CD4-positive, alpha-beta T cell treated with Interleukin-4 for 1 hour (primary cell): ENCODE results near the gene C11orf58.

ENCODE experiments used
- DNase-seq, 2 donors: peaks; one replicate each; pipeline ENCODE4 v3.0.0-alpha.2; 2020 to 2022

The C11orf58 gene

DNA sequence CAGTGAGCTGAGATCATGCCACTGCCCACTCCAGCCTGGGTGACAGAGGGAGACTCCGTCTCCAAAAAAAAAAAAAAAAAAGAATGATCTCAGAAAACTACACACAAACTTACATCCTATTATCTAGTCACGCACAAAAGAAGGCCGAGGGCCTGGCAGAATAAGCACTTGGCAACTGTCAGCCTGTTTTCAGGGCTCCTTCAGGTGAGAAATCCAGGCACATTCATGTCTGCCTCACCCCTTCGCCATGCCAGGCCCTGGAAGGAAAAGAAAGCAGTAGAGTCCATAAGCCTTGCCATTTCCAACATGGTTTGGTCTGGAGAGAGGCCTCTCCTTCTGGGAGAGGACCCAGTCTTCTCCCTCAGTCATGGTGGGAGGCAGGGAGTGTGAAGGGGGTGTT is 30.9 kb downstream of the C11orf58 start:
- DNase-seq: no peak

GRCh38 chr11:16770016-16770415 is 31.6 kb downstream of the C11orf58 start:
- no peak for DNase-seq

- DNase-seq: no peak
Measured at GRCh38 chr11:16771350-16772140, 33.1 kb downstream of the C11orf58 start.

GRCh38 chr11:16772141-16772512 is 33.7 kb downstream of the C11orf58 start:
- no peak for DNase-seq

- DNase-seq: no peak
Measured at GRCh38 chr11:16773981-16774935, 35.8 kb downstream of the C11orf58 start.

DNA sequence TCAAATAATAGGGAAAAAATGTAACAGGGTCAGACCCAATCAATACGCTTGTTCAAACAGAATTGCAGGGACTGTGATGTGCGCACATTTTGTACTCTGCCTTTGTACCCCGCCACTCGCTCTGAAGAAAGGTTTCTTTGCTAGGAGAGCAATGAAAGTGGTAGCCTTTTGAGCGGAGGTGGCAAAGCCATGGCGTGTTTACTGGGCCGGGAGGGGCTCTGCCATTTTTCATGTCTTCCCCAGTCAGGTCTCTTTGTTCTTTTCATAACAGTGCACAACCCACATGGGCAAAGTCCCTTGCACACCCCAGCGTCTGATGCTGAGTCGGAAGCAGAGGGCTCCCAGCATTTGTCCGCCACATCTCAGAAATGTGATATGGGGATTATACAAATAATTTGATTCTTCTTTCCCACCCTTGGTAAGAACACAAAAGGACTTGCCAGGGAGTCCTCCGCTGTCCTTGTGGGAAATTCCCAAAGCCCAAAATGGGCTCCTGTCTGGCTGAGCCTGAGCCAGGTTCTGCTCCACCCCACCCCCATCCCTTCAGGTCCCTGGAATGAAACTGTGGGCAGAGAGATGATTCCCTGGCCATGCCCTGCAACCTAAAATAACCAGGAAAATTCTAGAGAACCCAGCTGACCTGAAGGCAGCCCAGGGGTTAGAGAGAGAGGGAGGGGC is 36.6 kb downstream of the C11orf58 start:
- DNase-seq: no peak

GRCh38 chr11:16775614-16776283 is 37.3 kb downstream of the C11orf58 start:
- DNase-seq: no peak

- DNase-seq: no peak
Measured at GRCh38 chr11:16776711-16777612, 38.5 kb downstream of the C11orf58 start.

GRCh38 chr11:16777613-16777975 is 39.1 kb downstream of the C11orf58 start:
- no peak for DNase-seq

- DNase-seq: no peak
Measured at GRCh38 chr11:16778286-16778685, 39.8 kb downstream of the C11orf58 start.

DNA sequence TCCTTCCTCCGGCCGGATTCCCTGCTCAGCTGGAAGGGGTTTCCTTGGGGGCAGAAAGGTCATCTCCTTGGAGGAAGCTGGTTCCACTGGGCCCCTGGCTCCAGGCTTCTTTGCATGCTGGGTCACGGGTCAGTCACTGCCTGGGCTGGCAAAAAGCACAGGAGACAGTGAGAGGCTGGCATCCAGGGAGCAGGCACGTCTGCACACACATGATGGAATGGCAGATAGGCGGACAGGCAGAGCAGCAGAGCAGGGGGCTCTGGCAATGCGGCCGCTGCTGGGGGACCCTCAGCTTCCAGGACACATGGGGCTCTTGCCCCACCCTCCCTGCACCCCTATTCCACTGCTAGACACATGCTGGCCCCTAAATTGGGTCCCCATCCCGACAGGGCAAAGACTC is 40.4 kb downstream of the C11orf58 start:
- DNase-seq: no peak

DNA sequence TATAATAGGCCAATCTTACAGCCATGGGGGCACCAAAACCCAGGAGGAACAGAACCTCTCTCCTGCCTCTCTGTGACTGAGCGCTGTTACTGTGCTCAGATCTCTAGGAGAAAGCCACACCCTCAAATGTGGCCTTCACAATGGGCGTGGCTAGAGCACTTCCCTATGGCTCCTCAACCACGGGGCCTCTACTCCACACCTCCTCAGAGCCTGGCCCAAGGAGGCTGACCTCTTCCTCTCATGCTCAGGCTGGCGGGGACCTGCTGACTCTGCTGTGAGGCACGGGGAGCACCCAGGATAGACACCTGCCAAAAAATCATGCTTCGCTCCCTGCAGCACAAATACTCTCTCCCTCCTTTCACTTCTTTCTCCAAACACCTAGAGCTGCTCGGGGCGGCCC is 41.0 kb downstream of the C11orf58 start:
- peak in 1 of 2 donors; percentile 45 for DNase-seq

DNA sequence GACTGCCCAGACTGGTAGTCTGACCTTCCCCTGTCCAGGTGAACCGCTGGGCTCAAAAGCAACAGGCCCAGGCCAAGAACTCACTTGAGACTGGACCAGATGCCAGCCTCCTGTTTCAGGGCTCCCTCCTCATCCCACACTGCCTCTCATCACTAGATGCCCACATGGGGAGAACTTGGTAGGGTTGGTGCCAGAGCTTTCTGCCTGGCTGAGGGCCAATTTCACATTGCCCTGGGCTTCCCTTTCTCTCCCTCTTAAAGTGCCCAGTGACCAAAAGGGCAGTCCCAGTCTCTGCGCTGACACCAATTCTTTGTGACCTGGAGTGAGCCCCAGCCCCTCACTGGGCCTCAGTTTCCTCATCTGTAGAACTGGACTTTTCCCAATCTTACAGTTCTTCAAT is 41.7 kb downstream of the C11orf58 start:
- DNase-seq: no peak

- no peak for DNase-seq
Measured at GRCh38 chr11:16780698-16781550, 42.5 kb downstream of the C11orf58 start.

- DNase-seq: no peak
Measured at GRCh38 chr11:16781936-16782919, 43.8 kb downstream of the C11orf58 start.

- DNase-seq: no peak
Measured at GRCh38 chr11:16783321-16783801, 44.9 kb downstream of the C11orf58 start.

DNA sequence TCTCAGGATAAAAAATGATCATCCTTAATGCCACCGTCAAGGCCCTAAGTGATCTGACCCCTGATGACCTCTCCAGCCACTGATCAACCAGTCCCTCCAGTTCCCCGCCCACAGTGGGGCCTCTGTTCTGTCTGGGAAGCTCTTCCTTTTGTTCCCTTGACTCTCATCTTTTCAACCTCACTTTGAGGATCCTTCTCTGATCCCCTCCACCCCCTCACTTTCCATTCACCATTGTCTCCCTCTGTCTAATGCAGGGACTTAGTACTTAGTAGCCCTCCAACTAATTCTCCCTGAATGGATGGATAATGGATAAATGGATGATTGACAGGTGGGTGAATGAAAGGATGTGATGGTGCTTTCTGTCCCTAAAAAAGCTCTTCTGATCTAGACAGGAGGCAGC is 45.6 kb downstream of the C11orf58 start:
- no peak for DNase-seq

DNA sequence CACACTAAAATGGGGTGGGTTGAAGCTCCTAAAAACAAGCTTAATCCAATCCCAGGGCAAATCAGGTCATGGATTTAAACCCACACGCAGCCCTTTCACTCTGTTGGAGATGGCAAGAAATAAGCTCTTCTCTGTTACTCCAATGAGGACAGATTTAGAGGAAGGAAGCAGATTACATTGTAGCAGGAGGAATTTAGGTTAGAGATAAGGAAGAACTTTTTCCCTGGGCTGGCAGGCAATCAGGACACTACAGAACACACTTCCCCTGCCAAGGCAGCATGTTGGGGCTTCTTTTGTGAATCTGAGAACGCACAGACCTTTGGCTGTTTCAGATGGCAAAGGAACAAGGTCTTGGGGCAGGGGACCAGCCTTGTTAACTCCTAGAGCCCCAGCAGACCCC is 46.2 kb downstream of the C11orf58 start:
- no peak for DNase-seq

GRCh38 chr11:16785520-16786128 is 47.2 kb downstream of the C11orf58 start:
- DNase-seq: peak; percentile 54 to 62
